HG03558 (cell line): Measurements from ENCODE around the gene SLFN5.
"Not testable (repeated sequence)": the region's sequence is repeated elsewhere in the genome, so short reads cannot be mapped to it uniquely, and the experiment has no call there.

Source experiments
- ATAC-seq: cut with Tn5 transposase; IDR thresholded peaks from one replicate; pipeline ENCODE4 v1.9.1; 2021; ENCODE audit warnings: moderate number of reproducible peaks; ENCODE audit not compliant: unreplicated experiment; ENCODE audit errors: extremely low read depth

SLFN5 gene

DNA sequence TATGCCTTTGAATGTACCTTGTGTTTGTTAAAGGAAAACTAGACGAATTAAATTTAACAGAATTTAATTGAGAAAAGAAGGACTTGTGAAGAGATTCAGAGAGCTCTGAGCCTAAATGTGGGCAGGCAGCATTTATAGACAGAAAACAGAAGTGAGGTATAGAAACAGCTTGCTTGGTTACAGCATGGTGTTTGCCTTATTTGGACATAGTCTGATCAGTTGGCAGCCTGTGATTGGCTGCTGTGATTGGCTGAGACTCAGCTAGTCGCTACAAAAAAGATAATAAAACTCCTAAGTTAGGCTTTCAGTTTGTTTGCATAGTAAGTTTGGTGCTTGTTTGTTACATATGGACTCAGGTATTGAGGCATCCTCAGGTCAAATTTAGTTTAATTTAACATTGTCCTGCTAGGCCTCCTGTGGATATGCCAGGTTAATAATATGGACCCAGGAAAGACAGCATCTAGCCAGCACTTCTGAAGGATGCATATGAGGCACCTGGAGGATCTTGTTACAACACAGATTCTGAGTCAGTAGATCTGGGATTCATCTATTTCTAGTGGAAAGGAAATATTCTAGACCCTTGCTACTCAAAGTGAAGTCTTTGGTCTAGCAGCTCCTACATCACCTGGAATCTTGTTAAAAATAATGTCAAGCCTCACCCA, 43.4 kb downstream of the SLFN5 start:
- no peak for ATAC-seq

GRCh38 chr17:35287286-35287811, 44.5 kb downstream of the SLFN5 start:
- ATAC-seq = no peak

DNA sequence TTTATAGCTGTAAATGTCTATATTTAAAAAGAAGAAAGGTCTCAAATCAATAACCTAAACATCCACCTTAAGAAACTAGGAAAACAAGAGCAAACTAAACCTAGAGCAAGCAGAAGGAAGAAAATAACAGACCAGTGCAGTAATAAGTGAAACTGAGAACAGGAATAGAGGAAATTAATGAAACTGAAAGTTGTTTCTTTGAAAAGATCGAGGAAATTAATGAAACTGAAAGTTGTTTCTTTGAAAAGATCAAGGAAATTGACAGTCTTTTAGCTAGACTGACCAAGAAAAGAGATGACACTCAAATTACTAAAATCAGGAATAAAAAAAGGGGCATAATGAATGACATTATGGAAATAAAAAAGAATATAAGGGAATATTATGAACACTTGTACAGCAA, 46.4 kb downstream of the SLFN5 start:
- ATAC-seq = no peak

- no peak for ATAC-seq
Observed at GRCh38 chr17:35291802-35292201, 48.9 kb downstream of the SLFN5 start.

GRCh38 chr17:35293151-35293847, 50.4 kb downstream of the SLFN5 start:
- no peak for ATAC-seq

DNA sequence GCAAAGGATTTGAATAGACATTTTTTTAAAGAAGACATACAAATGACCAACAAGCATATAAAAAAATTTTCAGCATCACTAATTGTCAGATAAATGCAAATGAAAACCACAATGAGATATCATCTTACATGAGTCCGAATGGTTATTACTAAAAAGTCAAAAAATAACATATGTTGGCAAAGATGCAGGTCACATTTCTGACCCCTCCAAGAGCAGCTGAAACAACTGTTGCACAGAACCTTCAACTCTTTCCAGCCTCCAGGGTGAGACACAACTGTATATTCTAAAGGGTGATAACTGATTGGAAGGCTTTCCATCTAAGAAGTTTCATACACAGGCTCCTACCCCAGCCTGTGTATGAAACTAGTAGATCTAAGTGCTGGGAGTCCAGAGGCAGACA, 51.9 kb downstream of the SLFN5 start:
- ATAC-seq = no peak

DNA sequence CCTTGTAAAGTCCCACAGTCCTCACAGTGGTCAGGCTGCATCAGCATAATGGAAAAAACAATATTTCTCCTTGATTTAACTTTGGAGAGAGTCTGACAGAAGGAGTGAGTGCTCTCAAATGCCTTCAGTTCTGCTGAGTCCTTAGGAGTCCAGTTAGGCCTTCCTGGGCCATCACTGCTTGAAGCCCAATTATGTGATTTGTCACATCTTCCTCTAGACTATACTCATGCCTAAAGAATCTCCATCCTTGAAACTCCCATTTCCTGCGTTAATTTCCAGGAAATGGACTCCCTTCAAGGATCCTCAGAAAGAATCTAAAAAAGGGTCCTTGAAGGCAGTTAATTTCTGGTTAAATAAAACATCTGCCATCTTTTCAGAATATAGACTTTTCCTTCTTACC, 52.8 kb downstream of the SLFN5 start:
- ATAC-seq = no peak

DNA sequence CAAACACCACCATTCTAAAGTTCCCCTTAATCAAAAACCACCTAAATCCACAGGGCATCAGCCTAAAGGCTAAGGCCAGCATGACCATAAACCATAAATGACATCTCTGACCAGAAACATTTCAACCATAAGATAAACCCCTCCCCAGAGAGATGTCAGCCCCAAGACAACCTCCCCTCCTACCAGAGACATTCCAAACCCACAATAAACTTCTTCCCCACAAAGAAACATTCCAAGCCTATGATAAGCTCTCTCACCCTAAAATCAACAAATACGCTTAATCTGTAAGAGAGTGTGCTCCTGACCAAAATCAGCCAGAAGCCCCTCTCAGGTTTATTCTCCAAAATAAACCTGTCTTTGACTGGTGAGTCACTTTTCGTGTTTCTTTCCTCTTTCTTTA, 54.8 kb downstream of the SLFN5 start:
- ATAC-seq = no peak

- no peak for ATAC-seq
Observed at GRCh38 chr17:35298639-35299038, 55.8 kb downstream of the SLFN5 start.

- no peak for ATAC-seq
Observed at GRCh38 chr17:35299135-35299534, 56.3 kb downstream of the SLFN5 start.

DNA sequence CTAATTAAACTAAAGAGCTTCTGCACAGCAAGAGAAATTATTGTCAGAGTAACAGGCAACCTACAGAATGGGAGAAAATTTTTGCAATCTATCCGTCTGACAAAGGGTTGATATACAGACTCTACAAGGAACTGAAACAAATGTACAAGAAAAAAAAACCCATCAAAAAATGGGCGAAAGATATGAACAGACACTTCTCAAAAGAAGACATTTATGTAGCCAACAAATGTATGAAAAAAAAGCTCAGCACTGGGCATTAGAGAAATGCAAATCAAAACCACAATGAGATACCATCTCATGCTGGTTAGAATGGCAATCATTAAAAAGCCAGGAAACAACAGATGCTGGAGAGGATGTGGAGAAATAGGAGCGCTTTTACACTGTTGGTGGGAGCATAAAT, 66.5 kb downstream of the SLFN5 start:
- not testable (repeated sequence) for ATAC-seq

GRCh38 chr17:35312346-35312745, 69.5 kb downstream of the SLFN5 start:
- ATAC-seq = no peak

DNA sequence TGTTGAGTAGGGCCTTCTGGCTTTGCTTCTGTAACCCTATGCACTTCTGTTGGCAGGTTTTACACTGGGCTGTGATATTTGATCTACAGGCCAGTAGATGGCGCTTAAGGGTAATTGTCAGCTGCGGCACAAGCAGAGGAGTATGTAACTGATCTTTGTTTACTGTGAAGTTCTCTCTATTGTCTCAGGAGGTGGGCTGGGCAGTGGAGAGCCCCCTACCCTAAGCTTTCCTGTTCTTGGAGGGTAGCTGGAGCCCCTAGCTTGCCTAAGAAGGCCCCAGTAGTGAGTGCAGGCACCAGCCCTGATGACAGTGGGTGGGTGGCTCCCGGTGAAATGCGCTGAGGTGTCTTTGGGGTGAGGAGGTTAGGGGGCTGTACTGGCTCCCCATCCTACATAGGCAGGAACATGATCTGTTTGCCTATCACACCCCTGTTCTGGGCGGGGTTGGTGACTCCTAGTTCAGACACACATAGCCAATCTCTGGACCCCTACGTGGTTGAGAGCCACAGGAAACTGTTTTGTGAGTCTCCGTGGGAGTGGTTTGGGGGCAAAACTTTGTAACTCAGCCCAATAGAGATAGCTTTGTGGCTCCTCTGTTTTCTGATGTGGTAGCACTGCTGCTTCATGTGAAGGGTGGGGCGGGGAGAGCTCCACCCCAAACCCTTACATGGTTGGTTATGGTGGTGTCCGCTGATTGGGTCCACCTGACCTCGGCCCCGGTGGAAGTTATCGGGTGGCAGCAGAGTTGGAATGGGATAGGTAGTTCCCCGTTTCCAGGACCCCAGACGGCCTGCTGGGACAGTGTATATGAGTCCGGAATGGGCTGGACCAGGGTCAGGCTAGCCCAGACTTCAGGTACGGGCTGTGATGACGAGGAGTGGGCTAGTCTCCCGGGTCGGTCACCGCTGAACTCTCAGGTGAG, 70.2 kb downstream of the SLFN5 start:
- ATAC-seq = no peak

GRCh38 chr17:35313875-35314409, 71.1 kb downstream of the SLFN5 start:
- ATAC-seq = no peak

DNA sequence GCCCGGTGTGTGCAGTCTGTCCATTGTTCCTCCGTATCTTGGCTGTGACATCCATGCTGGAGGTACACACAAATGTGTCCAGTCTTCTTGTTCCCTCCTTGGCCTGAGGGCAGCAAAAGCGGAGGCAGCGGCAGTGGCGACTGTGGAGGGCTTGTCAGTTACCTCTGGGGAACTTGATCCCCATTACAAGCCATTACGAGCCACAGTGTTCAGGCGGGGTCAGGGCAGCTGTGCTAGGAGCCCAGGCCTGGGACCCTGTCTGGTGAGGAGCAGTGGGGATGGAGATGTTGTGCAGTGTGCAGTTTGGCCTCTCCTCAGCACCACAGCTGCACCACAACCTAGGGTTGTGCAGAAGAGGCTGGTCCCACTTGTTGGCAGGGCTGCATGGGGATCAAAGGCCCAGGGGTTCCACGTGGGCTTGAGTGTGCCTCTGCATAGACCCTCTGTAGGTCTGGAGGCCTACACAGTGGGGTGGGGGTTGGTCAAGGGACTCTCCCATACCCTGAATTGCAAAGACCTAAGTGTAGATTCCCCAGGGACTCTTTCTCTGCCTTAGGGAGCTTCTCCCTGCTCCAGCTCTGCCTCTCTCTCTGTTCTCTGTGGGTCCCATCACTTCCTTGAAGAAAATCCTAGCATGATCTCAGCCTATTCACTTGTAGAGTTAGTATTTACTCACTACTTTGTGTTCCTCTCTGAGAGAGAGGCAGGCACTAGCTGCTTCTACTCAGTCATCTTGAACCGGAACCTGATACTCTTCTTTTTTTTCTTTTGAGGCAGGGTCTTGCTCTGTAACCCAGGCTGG, 71.7 kb downstream of the SLFN5 start:
- ATAC-seq = no peak

- no peak for ATAC-seq
Observed at GRCh38 chr17:35315283-35315682, 72.4 kb downstream of the SLFN5 start.

DNA sequence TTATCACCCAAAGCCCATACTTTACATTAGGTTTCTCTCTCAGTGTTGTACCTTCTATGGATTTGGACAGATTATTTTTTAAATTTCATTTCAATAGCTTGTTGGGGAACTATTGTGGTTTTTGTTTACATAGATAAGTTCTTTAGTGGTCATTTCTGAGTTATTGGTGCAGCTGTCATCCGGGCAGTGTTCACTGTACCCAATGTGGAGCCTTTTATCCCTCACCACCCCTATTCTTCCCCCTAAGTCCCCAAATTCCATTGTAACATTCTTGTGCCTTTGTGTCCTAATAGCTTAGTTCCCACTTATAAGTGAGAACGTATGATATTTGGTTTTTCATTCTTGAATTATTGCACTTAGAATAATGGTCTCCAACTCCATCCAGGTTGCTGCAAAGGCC, 73.1 kb downstream of the SLFN5 start:
- ATAC-seq = no peak

- no peak for ATAC-seq
Observed at GRCh38 chr17:35322749-35323148, 79.9 kb downstream of the SLFN5 start.
